Neural progenitor cell (in vitro differentiated cells): ENCODE measurements around the gene CYP4F12.

Experiments used
- CTCF ChIP-seq: fragments of 200-600 bp; sonication (generic); IDR thresholded peaks from 2 replicates; pipeline ENCODE4 v1.5.1; 2017; ENCODE audit warnings: antibody characterized with exemption, mild to moderate bottlenecking
- EZH2 ChIP-seq: fragments of 200-600 bp; sonication (generic); IDR thresholded peaks from 2 replicates; pipeline ENCODE4 v1.6.1; 2017; ENCODE audit warnings: antibody characterized with exemption, mild to moderate bottlenecking, moderate library complexity

GRCh38 chr19:15671891-15672579 is 852 bp upstream of the CYP4F12 start:
- TF ChIP-seq CTCF = no peak
- no peak for TF ChIP-seq EZH2
